ENCODE results near the gene PLCB1.
"Not testable (repeated sequence)": the region's sequence is repeated elsewhere in the genome, so short reads cannot be mapped to it uniquely, and the experiment has no call there.

PLCB1 gene

DNA sequence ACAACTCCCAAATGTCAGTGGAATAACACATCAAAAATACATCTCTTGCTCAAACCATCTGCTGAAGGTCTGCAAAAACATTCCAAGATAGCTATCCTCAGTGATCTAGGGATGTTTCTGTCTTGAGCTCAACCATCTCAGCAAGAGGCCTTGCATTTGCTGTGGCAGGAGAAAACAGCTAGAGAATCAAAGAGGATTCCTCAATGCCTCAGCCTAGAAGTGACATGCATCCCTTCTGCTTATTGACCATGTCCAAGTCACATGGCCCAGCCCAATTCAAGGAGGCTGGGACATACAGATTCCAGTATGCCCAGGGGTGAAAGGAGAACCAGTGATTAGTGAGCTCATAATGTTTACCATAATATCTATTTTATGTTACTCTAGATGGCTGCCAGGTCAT, 269.5 kb downstream of the PLCB1 start:
- no peak for DNase-seq (ENCODE audit: low read depth, low spot score)

GRCh38 chr20:8402798-8403197, 270.7 kb downstream of the PLCB1 start:
- DNase-seq (ENCODE audit: low read depth, low spot score), result no peak

- no peak for DNase-seq (ENCODE audit: low read depth, low spot score)
Measured at GRCh38 chr20:8404912-8405635, 273.0 kb downstream of the PLCB1 start.

GRCh38 chr20:8406391-8406790, 274.3 kb downstream of the PLCB1 start:
- DNase-seq (ENCODE audit: low read depth, low spot score), result no peak

DNA sequence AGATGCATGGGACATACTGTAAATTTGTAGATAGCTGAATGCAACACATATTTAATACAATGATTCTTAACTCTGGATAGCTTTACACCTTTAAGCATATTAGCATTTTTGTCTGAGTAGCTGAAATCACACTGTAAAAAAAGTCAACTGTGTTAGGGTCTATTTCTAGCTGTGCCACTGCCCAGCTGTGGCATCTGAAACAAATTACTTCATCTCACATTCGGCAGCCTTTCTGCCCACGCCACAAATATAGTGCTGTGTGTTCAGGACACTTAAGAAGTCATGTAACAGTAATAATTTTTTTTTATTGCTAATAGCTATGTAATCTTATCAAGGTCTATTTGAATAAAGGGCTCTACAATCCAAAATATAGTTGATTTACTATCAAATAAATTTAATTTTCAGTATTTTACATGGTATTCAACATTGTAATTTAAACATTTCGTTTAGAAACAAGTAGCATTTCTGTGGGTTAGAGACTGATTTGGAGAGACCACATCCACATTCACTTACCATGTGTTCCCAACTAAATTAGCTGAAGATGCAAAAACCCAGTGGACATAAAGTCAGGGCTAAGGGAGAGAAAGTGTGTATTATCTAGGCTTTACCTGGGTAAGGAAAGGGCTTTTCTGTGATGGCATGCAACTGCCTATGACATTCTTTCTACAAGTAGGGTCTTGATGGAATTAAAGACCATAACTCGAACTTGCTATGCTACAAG, 276.7 kb downstream of the PLCB1 start:
- no peak for DNase-seq (ENCODE audit: low read depth, low spot score)

DNA sequence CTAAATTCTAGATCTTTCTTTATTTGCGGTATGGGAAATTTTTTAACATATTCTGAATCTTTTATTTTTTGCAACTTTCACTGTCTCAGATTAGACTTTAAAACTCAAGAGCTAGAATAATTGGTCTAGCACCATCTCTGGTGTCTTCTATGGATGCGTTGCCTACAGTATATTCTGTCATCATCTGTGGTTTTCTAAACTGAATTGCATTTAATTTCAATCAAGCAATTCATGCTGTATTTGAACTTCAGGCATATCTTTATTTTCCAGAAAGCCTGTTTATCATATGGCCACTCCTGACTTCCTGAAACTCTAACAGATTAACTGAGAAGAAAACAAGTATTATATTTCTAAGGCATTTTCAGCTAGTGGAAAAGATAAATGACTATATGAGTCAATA, 281.6 kb downstream of the PLCB1 start:
- DNase-seq (ENCODE audit: low read depth, low spot score), result no peak

GRCh38 chr20:8414586-8415274, 282.7 kb downstream of the PLCB1 start:
- DNase-seq (ENCODE audit: low read depth, low spot score), result no peak

DNA sequence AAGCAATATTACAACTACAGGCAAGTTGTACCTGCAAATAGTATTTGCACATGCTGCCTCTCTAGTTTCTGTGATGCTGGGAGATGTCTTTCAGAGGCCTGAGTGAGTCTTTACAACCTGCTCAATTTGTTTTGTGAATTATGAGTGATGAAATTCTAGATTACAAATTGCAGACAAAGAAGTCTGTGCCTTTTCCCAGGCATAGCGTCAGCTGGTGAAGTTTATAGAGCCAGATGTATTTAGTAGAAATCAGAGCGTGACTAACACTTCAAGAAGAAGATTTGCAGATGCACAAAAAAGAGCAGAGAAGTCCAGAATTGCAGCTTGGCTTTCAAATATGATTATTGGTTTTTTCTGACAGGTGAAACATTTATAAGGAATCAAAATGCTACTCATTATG, 289.9 kb downstream of the PLCB1 start:
- no peak for DNase-seq (ENCODE audit: low read depth, low spot score)

- DNase-seq (ENCODE audit: low read depth, low spot score), result no peak
Measured at GRCh38 chr20:8423482-8423881, 291.4 kb downstream of the PLCB1 start.

GRCh38 chr20:8424010-8424409, 291.9 kb downstream of the PLCB1 start:
- DNase-seq (ENCODE audit: low read depth, low spot score), result no peak

DNA sequence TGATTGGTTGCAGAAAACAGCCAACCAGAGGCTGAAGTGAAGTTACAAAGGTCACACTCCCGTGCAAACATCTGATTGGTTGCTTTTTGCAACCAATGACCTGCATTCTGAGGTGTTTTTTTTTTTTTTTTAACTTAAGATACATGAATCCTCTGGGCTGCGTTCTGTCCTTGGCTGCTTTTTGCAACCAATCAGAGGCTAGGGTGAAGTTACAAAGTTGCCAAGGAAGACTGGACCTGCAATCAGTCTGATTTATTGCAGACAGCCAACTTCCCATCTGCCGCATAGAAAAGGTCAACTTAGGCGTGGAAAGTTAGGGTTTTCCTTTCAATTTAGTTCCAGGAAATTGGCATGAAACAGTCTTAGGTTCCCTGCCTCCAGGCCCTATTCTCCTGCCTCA, 292.9 kb downstream of the PLCB1 start:
- DNase-seq (ENCODE audit: low read depth, low spot score), result no peak

DNA sequence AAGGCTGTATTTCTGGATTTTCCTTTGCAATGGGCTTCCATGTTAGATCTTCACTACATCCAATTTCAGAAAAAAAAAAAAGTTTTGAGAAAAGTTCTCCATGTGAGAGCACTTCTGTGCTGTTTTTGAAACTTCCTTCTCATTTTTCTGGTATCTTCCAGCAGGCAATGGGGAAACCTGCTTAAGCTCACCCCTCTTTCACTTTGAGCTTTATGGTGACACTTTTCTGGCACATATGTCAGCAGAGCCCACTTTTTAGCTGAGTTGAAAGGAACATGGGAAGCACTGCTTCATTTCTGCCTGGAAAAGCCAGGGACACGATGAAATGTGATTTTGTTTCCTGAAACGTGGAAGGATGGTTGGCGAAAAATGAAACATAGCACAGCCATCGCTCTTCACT, 293.7 kb downstream of the PLCB1 start:
- DNase-seq (ENCODE audit: low read depth, low spot score), result no peak

DNA sequence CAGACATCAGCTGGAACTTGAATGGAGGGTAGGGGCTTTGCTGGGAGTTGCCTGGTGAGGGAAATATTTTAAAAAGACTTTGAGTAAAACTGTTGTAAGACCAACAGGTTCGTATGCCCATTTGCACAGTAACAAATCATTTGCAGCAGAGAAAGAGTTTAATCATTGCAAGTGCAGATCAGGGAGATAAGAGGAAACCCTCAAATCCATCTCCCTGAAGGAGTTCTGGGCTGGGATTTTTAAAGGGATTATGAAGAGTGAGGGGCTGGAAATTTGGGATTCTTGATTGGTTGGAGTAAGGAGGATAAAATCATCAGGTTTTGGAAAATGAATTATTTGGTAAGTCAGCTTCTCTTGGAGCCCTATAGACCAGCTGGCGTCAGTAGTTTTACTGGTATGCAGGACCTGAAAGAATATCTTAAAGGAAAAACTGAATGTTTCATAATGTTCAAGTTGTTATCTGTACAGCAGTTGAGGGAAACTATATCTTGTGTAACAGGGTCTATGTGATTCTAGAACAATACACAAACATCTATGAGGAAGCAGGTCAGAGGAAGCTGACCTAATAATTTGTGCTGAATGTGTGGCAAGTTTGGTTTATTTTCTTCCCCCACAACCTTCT, 295.5 kb downstream of the PLCB1 start:
- DNase-seq (ENCODE audit: low read depth, low spot score), result no peak

GRCh38 chr20:8428988-8429387, 296.9 kb downstream of the PLCB1 start:
- DNase-seq (ENCODE audit: low read depth, low spot score), result no peak

DNA sequence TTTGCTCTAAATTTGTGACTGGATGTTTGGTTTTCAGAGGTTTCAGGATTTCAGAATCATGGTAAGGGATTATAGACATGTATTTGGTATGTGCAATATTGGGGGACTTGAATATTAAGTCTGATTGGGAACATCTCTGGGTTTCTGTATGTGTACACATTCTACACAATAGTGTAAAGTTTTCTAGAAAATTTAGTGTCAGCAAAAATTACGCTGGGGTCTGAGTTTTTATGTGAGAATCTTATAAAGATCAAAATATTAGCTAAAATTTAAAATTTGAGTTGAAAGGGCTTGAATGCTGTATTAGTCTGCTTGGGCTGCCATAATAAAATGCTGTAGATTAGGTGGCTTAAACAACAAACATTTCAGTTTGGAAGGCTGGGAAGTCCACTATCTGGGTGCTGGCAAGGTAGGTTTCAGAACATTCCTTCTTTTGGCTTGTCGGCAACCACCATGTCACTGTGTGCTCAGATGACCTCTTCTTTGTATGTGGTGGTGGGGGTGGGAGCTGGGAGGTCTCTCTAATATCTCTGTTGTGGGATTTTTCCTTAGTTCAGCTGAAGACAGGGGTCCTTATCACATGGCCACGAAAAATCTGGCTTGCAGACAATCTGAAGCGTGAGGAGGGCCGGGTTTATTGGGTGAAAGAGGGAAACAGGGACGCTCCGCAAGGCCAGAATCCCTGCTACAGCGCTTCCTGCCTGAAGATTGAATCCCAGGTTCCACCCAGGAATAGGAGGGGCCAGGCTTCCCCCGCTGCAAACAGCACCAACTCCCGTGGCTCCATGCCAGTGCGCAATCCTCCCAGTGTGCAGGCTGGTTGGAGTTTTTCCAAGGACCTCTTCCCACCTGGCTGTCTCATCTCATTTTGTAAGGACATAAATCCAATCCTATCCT, 299.7 kb downstream of the PLCB1 start:
- no peak for DNase-seq (ENCODE audit: low read depth, low spot score)

GRCh38 chr20:8432435-8433148, 300.5 kb downstream of the PLCB1 start:
- no peak for DNase-seq (ENCODE audit: low read depth, low spot score)

- no peak for DNase-seq (ENCODE audit: low read depth, low spot score)
Measured at GRCh38 chr20:8433291-8433690, 301.2 kb downstream of the PLCB1 start.

DNA sequence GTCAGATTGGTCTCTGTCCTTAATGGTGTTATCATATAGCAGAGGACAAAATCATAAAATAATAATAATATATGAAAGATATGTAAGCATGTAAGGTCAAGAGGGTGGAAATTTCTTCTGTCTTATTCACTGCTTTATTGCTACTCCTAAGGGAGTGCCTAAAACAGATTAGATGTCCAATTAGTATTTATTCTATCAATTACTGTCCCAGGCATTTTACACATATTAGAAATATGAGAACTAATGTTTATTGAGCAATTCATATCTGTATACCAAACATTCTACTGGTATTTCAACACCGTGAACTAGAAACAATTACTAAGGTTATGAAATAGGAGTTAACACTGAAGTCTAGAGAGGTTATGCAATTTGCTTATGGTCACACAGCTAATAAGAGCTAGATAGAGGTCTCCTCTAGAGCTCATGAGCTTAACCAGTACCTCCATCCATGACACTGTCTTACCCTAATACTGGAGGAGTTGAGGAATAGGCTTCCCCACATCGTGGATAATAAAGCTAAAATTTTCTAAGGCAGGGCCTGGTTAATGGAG, 302.3 kb downstream of the PLCB1 start:
- no peak for DNase-seq (ENCODE audit: low read depth, low spot score)

- no peak for DNase-seq (ENCODE audit: low read depth, low spot score)
Measured at GRCh38 chr20:8435285-8436035, 303.4 kb downstream of the PLCB1 start.

GRCh38 chr20:8436938-8437337, 304.9 kb downstream of the PLCB1 start:
- DNase-seq (ENCODE audit: low read depth, low spot score), result not testable (repeated sequence)

Data from activated CD4-positive, CD25-positive, alpha-beta regulatory T cell treated with anti-CD3 and anti-CD28 coated beads, Interleukin-2, amount 50 U/mL, for 16 hours (primary cell).